Progenitor cell of endocrine pancreas (in vitro differentiated cells): ENCODE data around the gene RTN4. TPM values are rescaled to one million over a fixed set of nuclear protein-coding genes. Genes with fewer than 3 reads are reported as not detected.

ENCODE experiments used
- DNase-seq: peaks from one replicate; pipeline ENCODE4 v3.0.0; 2021; ENCODE audit warnings: low spot score; ENCODE audit not compliant: unreplicated experiment
- H3K27ac Mint-ChIP-seq: 2 replicates; pipeline ENCODE4 v1.8.0; 2021; ENCODE audit warnings: mild to moderate bottlenecking, moderate library complexity, mixed read lengths
- H3K27me3 Mint-ChIP-seq: 2 replicates; pipeline ENCODE4 v1.8.0; 2021; ENCODE audit warnings: mixed read lengths
- H3K36me3 Mint-ChIP-seq: 2 replicates; pipeline ENCODE4 v1.8.0; 2022; ENCODE audit warnings: mixed read lengths; ENCODE audit not compliant: insufficient read depth
- H3K4me1 Mint-ChIP-seq: 2 replicates; pipeline ENCODE4 v1.8.0; 2021; ENCODE audit warnings: low read depth, mixed read lengths
- H3K4me3 Mint-ChIP-seq: 2 replicates; pipeline ENCODE4 v1.8.0; 2021; ENCODE audit warnings: low read depth, mild to moderate bottlenecking, moderate library complexity, mixed read lengths
- H3K9me3 Mint-ChIP-seq: 2 replicates; pipeline ENCODE4 v1.8.0; 2021; ENCODE audit warnings: low read depth, mixed read lengths
- CTCF ChIP-seq: fragments of 200-600 bp; sonication (generic); IDR thresholded peaks from one replicate; pipeline ENCODE4 v1.5.0; 2021; ENCODE audit warnings: antibody characterized with exemption, mild to moderate bottlenecking; ENCODE audit not compliant: unreplicated experiment
- total RNA-seq: library from RNA; stranded (reverse); gene quantifications from 2 replicates; pipeline ENCODE4 v1.2.1, GENCODE V29; 2021

The RTN4 gene
- total RNA-seq, 1 donor from 2014 or later: 246 TPM

DNA sequence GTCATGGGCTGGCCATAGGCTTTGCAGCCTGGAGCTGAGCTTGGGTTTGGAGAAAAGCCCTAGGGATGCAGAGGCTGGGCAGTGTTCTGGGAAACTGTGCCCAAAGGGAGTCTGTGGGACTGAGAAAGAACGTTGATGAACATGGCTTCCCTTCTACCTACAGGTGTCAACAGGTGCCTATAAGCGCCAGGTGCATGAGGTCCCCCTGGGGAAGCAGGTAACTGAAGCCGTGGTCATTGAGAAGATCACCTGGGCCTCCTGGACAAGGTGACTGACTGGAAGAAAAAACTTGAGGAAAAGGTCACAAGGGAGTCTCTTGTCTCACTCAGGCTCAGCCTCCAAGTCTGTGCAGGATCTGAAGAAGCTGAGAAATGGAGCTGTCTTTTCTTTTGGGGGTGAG, 83.4 kb downstream of the RTN4 start:
- Mint-ChIP-seq H3K27me3 (no peaks in the 10 kb centered on the region), H3K36me3 (peaks cover 15% of the 10 kb centered on the region), H3K9me3 (no peaks in the 10 kb centered on the region), H3K4me1 (no peaks in the 10 kb centered on the region), H3K27ac (peak overlapping the region; percentile 16), H3K4me3 (no peak overlapping the region)
- no peak for TF ChIP-seq CTCF
- DNase-seq: no peak

- H3K27me3 Mint-ChIP-seq: no peaks in the 10 kb centered on the region
- H3K36me3 Mint-ChIP-seq: peaks cover 13% of the 10 kb centered on the region
- H3K4me1 Mint-ChIP-seq: no peaks in the 10 kb centered on the region
- no peak overlapping the region for H3K4me3 Mint-ChIP-seq
- H3K27ac Mint-ChIP-seq: no peak overlapping the region
- TF ChIP-seq CTCF: no peak
- no peaks in the 10 kb centered on the region for H3K9me3 Mint-ChIP-seq
- DNase-seq: no peak
These were observed 84.0 kb downstream of the RTN4 start for GRCh38 chr2:54966165-54966832.

- Mint-ChIP-seq H3K4me1 (peaks cover 1% of the 10 kb centered on the region), H3K9me3 (no peaks in the 10 kb centered on the region), H3K27ac (no peak overlapping the region), H3K4me3 (no peak overlapping the region), H3K27me3 (no peaks in the 10 kb centered on the region), H3K36me3 (peaks cover 13% of the 10 kb centered on the region)
- no peak for DNase-seq
- TF ChIP-seq CTCF: no peak
These were observed 84.8 kb downstream of the RTN4 start for GRCh38 chr2:54965425-54965824.

DNA sequence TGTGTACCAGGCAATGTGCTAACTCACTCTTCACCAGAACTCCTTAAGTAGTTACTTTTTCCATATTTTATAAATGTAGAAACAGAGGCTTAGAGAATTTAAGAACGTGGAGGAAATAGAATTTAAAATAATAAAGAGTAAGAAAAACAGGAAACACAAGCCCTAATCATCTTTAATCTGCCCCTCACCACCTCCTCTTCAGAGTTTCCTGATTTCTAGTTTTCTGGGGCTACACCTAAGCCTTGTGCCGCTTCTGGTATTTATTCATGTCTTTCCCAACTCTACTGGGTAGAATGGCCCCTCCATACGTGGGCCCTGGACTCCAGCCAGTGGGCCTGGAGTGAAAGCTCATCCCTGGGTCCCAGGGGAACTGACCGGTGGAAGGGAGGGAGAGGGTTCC, 85.4 kb downstream of the RTN4 start:
- no peak overlapping the region for H3K4me3 Mint-ChIP-seq
- no peak for DNase-seq
- H3K9me3 Mint-ChIP-seq: no peaks in the 10 kb centered on the region
- H3K4me1 Mint-ChIP-seq: peaks cover 8% of the 10 kb centered on the region
- H3K27me3 Mint-ChIP-seq: no peaks in the 10 kb centered on the region
- H3K36me3 Mint-ChIP-seq: peaks cover 13% of the 10 kb centered on the region
- peak overlapping the region; percentile 28 for H3K27ac Mint-ChIP-seq
- no peak for TF ChIP-seq CTCF

GRCh38 chr2:54964271-54964670, 86.0 kb downstream of the RTN4 start:
- Mint-ChIP-seq H3K27ac (no peak overlapping the region), H3K9me3 (no peaks in the 10 kb centered on the region), H3K4me3 (no peak overlapping the region), H3K36me3 (peaks cover 11% of the 10 kb centered on the region), H3K4me1 (peaks cover 8% of the 10 kb centered on the region), H3K27me3 (no peaks in the 10 kb centered on the region)
- no peak for TF ChIP-seq CTCF
- no peak for DNase-seq
